ENCODE measurements around the gene TMEM255B.
A peak's percentile ranks its signal among the peaks of the same experiment; 100 is the strongest.
"Not testable (repeated sequence)": the region's sequence is repeated elsewhere in the genome, so short reads cannot be mapped to it uniquely, and the experiment has no call there.

Gene TMEM255B

DNA sequence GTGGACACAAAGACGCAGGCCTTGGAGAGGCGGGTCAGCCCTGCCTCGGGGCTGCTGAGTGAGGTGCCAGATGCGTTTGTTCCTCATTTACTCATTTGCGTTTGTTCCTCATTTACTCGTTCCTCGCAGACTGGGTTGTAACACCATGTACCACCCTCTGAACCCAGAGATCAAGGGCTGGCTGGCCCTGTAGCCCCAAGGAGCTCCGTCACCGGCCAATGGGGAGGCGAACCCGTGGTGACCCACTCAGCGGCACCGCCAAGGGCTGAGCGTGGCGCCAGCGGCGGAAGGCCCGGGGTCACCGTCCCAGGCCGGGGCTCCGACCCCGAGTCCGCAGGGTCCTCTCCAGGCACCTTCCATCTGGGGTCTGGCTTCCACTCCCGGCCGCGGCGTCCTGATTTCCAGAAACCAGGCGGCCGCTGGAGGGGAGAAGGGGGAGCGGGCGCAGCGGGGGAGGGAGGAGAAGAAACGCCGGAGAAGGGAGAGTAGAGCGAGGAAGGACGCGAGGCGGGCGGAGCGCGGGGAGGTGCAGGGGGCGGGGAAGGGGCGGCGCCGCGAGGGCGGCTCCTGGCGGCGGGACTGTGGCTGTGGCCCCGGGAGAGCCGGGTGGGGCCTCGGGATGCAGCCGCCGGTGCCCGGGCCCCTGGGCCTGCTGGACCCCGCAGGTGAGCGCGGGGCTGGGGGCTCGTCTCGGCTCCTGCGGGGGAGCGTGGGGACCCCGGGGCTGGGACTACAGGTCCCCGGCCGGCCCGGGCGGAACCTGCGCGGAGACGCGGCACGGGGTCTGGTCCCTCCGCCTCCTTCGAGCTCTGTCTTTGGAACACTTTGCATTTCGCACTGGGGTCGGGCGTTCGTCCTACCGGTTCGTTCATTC, at the start of gene TMEM255B:
TMEM255B (plus strand) TSS at position 576 of the 874 bp plus-strand sequence; CDS start at position 620, 44 bp downstream.
- DNase-seq (ENCODE audit: low read depth) = no peak

- DNase-seq (ENCODE audit: low read depth) = no peak
Observed at GRCh38 chr13:113722921-113723320, 36.1 kb upstream of the TMEM255B start.

GRCh38 chr13:113723410-113724015, 35.5 kb upstream of the TMEM255B start:
- DNase-seq (ENCODE audit: low read depth) = no peak

DNA sequence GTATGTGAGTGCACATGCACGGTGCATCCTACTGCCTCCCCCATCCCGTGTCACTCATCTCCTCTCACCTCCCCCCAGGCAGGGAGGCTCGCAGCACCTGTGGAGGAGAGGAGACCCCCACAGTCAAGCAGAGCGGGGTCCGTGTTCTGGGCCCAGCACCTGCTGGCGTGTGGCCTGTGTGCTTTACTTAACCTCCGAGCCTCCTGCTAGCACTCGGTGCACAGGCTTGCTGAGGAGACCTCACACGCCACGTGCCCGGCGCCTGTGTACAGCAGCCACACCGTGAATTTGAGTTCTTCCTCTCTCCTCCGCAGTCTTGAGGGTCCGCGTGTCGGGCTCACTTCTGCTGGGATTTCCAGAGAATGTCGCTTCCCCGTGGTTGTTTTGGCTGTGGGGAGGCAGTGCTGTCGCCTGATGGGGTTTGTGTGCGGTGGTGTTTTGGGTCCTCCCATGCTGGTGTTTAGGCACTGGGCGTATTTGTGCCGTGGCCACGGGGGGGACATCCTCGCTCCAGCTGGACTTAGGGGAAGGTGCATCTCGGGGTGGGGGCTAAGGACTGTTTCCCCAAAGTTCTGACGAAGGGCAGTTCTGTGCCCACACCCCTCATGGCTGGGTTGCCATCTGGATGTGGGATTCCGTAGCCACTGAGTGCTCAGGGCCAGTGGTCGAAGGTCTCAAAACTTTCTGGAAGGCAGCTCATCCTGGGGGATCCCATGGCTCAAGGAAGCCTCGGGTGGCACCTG, 34.8 kb upstream of the TMEM255B start:
- DNase-seq (ENCODE audit: low read depth) = no peak

GRCh38 chr13:113724780-113725315, 34.2 kb upstream of the TMEM255B start:
- DNase-seq (ENCODE audit: low read depth) = peak; percentile 33

- not testable (repeated sequence) for DNase-seq (ENCODE audit: low read depth)
Observed at GRCh38 chr13:113725329-113726105, 33.5 kb upstream of the TMEM255B start.

GRCh38 chr13:113726106-113726821, 32.8 kb upstream of the TMEM255B start:
- not testable (repeated sequence) for DNase-seq (ENCODE audit: low read depth)

GRCh38 chr13:113726961-113727411, 32.0 kb upstream of the TMEM255B start:
- DNase-seq (ENCODE audit: low read depth) = no peak

GRCh38 chr13:113728571-113729054, 30.4 kb upstream of the TMEM255B start:
- DNase-seq (ENCODE audit: low read depth) = no peak

GRCh38 chr13:113729187-113730019, 29.6 kb upstream of the TMEM255B start:
- DNase-seq (ENCODE audit: low read depth) = no peak

DNA sequence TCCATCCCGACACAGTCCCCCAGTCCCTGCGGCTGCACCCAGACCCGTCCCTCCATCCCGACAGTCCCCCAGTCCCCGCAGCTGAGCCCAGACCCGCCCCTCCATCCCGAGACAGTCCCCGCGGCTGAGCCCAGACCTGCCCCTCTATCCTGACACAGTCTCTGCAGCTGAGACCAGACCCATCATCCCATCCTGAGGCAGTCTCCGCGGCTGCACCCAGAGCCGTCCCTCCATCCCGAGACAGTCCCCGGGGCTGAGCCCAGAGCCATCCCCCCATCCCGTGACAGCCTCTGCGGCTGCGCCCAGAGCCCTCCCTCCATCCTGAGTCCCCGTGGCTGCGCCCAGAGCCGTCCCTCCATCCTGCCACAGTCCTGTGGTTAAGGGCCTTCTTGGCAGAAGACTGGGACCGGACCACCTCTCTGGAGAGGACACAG, 28.8 kb upstream of the TMEM255B start:
- no peak for DNase-seq (ENCODE audit: low read depth)

DNA sequence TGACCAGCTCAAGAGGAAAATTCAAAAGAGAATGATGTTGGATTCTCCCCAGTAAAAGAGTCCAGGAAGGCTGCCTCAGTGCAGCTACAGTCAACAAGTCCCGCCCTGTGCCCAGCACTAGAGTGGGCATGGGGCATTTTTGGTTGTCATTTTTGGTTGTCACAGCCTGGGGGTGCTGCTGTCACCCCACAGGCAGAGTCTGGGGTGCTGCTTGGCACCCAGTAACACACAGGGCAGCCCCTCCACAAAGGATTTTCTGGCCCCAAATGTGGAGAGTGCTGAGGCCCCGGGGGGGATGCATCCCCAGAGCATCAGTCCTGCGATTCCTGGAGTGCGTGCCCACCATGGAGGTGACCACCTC, 28.2 kb upstream of the TMEM255B start:
- DNase-seq (ENCODE audit: low read depth) = no peak

DNA sequence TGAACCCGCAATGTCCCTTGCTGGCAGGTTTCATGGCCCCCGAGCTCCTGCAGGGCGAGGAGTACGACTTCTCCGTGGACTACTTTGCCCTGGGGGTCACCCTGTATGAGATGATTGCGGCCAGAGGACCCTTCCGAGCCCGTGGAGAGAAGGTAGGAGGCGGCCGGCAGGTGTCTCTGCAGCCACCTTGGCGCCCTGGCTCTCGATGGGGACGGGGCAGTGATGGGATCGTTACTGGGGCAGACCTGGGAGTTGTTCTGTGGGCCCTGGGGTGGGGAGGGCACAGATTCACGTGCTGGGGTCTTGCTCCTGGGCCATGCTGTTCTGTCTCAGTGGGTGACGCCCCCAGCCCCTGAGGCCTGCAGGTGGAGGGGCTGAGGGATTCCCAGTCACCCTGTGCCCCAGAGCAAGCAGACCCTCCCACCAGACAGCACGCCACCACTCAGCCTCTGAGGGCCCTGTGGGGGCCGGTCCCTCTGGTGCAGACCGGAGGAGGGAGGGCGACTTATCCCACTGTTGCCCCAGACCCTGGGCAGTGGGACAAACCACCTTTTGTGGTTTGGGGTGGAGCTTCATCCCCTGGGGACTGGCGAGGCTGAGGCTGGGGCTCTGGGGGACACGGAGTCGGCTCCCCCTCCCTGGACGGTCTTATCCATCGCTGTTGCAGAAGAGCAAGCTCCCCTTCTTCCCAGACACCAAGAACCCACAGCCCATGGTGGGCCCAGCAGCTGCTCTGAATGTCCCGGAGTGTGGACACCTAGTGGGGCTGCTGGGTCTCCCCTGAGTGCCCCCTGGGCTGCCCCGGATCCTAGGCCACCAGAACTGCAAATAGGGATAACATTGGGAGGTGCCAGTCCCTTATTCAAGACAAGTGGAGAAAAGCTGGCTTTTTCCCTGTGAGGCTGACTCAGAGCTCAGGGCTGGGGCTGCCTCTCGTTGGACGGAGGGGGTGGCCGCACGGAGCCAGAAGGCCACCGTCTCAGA, 27.5 kb upstream of the TMEM255B start:
- no peak for DNase-seq (ENCODE audit: low read depth)

DNA sequence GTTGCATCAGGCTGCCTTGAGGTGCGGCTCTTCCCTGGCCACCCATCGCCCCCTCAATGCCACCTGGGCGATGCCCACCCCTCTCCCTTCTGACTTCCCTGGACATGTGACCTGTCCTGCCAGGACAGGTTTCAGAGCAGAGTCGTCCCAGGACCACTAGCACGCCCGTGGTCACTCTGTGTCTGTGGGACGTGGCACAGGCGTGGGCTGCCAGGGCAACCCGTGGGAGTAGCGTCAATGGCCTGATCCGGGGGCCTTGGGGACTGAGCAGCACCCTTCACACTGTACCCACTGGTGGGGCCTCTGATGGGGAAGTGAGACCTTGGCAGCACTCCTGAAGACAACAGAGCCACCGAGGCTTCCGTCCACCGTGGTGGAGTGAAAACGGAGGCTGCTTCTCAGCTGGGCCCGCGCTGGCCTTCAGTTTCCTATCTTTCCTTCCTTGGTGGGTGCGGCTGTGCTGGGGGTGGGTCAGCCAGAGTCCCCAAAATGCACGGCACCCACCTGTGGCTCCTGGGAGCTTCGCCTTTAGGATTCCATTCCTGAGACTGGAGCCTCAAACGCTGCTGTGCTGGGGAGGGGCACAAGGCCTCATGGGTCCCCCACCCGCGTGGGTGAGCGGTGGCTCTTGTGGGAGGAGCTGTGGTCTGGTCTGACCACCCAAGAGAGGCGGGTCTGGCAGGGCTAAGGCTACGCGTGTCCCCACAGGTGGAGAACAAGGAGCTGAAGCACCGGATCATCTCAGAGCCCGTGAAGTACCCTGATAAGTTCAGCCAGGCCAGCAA, 26.7 kb upstream of the TMEM255B start:
- DNase-seq (ENCODE audit: low read depth) = no peak

DNA sequence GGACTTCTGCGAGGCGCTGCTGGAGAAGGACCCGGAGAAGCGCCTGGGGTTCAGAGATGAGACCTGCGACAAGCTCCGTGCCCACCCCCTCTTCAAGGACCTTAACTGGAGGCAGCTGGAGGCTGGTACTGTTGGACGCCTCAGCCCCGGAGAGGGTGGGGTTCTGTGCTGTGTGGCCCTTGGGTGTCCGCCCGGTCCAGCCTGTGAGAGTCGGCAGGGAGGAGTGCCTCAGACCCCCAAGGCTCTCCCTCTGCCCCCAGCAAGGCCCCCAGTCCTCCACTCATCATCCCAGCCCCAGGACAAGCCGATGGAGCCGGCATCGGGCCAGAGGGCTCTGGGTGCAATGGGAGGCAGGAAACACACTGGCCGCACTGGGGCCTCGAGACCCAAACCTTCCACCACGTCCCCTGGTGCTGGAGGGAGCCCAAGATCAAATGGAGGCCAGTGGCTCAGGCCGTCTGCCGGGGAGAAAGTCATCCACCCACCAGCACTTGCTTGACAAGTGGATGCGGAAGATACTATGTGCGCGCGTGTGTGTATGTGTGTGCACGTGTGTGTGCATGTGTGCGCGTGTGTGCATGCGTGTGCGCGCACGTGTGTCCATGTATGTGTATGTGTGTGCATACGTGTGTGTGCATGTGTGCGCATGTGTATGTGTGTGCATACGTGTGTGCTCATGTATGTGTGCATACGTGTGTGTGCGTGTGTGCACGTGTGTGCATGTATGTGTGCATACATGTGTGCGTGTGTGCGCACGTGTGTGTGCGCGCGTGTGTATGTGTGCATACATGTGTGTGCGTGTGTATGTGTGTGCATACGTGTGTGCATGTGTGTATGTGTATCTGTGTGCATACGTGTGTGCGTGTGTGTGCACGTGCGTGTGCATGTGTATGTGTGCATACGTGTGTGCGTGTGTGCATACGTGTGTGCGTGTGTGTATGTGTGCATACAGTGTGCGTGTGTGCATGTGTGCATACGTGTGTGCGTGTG, 25.8 kb upstream of the TMEM255B start:
- DNase-seq (ENCODE audit: low read depth) = no peak

GRCh38 chr13:113734099-113734825, 24.8 kb upstream of the TMEM255B start:
- no peak for DNase-seq (ENCODE audit: low read depth)

Measured in CMK (cell line).